ENCODE measurements around the gene MAN2B1. TPM values are rescaled to one million over a fixed set of nuclear protein-coding genes. Genes with fewer than 3 reads are reported as not detected.

MAN2B1 gene
- total RNA-seq, 1 experiment from 2014 or later = 93.5 TPM

GRCh38 chr19:12685831-12686230 lies 19.3 kb upstream of the MAN2B1 start:
- Histone ChIP-seq H3K56ac (ENCODE audit: insufficient read length, low read depth, low read length) (no peak overlapping the region), H3K9ac (ENCODE audit: extremely low read depth, insufficient read length, low read length) (no peak overlapping the region), H4K5ac (ENCODE audit: insufficient read length, low read depth, low read length) (no peak overlapping the region), H3T11ph (ENCODE audit: low read length) (no peak overlapping the region), H4K20me1 (ENCODE audit: control insufficient read depth, insufficient read depth, insufficient read length) (no peaks in the 10 kb centered on the region), H3K27ac (ENCODE audit: insufficient read length, low read depth, low read length) (no peak overlapping the region), H3K27me3 (ENCODE audit: insufficient read depth, low read length) (no peaks in the 10 kb centered on the region), H3K79me1 (ENCODE audit: insufficient read depth, low read depth, low read length, poor library complexity, severe bottlenecking) (no peaks in the 10 kb centered on the region), H3K4me2 (ENCODE audit: insufficient read depth, insufficient read length, low read length) (no peak overlapping the region), H3K4me1 (ENCODE audit: insufficient read depth, low read length) (no peaks in the 10 kb centered on the region), H3K23ac (ENCODE audit: insufficient read length, low read depth, low read length) (no peak overlapping the region), H3K9me3 (ENCODE audit: control insufficient read depth, low read depth, low read length) (no peaks in the 10 kb centered on the region), H3K14ac (ENCODE audit: insufficient read depth, low read length) (no peak overlapping the region), H2BK15ac (ENCODE audit: low read depth, low read length) (no peak overlapping the region), H3K4ac (ENCODE audit: low read depth, low read length) (no peak overlapping the region), H2BK20ac (ENCODE audit: low read depth, low read length, poor library complexity, severe bottlenecking) (no peak overlapping the region), H2AK5ac (ENCODE audit: insufficient read length, low read length) (no peak overlapping the region), H4K8ac (replicated peaks; ENCODE audit: insufficient read length, low read depth, low read length) (no peak overlapping the region), H2AFZ (ENCODE audit: low read length) (no peak overlapping the region), H2BK12ac (ENCODE audit: insufficient read length, low read depth, low read length) (no peak overlapping the region), H2BK120ac (ENCODE audit: low read depth, low read length, poor library complexity, severe bottlenecking) (no peak overlapping the region), H3K23me2 (ENCODE audit: insufficient read length, low read depth, low read length, poor library complexity, severe bottlenecking) (no peaks in the 10 kb centered on the region), H3K79me2 (ENCODE audit: insufficient read depth, low read length) (no peaks in the 10 kb centered on the region), H4K91ac (ENCODE audit: insufficient read length, low read depth, low read length) (no peak overlapping the region), H2BK5ac (ENCODE audit: insufficient read length, low read length) (no peak overlapping the region), H3K18ac (ENCODE audit: insufficient read length, low read depth, low read length) (no peak overlapping the region)
- Mint-ChIP-seq H3K27ac (no peak overlapping the region), H3K4me1 (peaks cover 2 to 7% of the 10 kb centered on the region in 2 experiments; a peak in 2 of 4 replicates), H3K4me3 (no peak overlapping the region), H3K36me3 (ENCODE audit: insufficient read depth in 1 of 3, low read depth in 3 of 3) (peaks cover 0 to 4% (median 2%) of the 10 kb centered on the region in 3 experiments; a peak in 5 of 7 replicates), H3K9me3 (peaks cover 0 to 2% of the 10 kb centered on the region in 2 experiments; a peak in 1 of 5 replicates), H3K27me3 (ENCODE audit: low read depth) (no peaks in the 10 kb centered on the region; the same call in 1 of the 2 replicates)
- no peak for DNase-seq
- no CpG with 5 or more reads among the region's 3 CpGs for WGBS (ENCODE audit: extremely low coverage, insufficient read length, low lambda C conversion rate)
- no peak for TF ChIP-seq CTCF (conservative IDR thresholded peaks at IDR 0.05)

All from H9 (cell line).